GM12891 (cell line): ENCODE data around the gene SULT4A1. TPM values are rescaled to one million over a fixed set of nuclear protein-coding genes. Genes with fewer than 3 reads are reported as not detected.
"Not testable (repeated sequence)": the region's sequence is repeated elsewhere in the genome, so short reads cannot be mapped to it uniquely, and the experiment has no call there.

Experiments used
- DNase-seq: peaks from one replicate; pipeline ENCODE4 v3.0.0; 2011; ENCODE audit warnings: low spot score; ENCODE audit not compliant: insufficient read length
- FAIRE-seq: peaks from 2 replicates; lab custom pipeline; 2011; peaks lifted over from hg19 to GRCh38; lab: Jason Lieb, UNC
- PAX5 ChIP-seq: IDR thresholded peaks from 2 replicates; pipeline ENCODE4 v1.6.1; 2011; ENCODE audit warnings: low read length, moderate library complexity, mild to moderate bottlenecking; ENCODE audit not compliant: insufficient read depth, severe bottlenecking
- POLR2A ChIP-seq: IDR thresholded peaks from 2 replicates; pipeline ENCODE4 v1.6.1; 2011; ENCODE audit warnings: low read depth, low read length, control low read depth
- POLR2AphosphoS5 ChIP-seq: IDR thresholded peaks from 2 replicates; pipeline ENCODE4 v1.6.1; 2011; ENCODE audit warnings: low read depth, low read length, control low read depth
- POU2F2 ChIP-seq: IDR thresholded peaks from 2 replicates; pipeline ENCODE4 v1.6.1; 2011; ENCODE audit warnings: low read depth, mild to moderate bottlenecking, control low read depth, low read length, moderate library complexity
- SPI1 ChIP-seq: IDR thresholded peaks from 2 replicates; pipeline ENCODE4 v1.6.1; 2011; ENCODE audit warnings: low read depth, low read length, control low read depth
- TAF1 ChIP-seq: IDR thresholded peaks from 2 replicates; pipeline ENCODE4 v1.6.1; 2011; ENCODE audit warnings: low read depth, low read length, control low read depth
- polyA plus RNA-seq: library from polyadenylated mRNA; unstranded; fragments of >200 nt; gene quantifications from one replicate; pipeline ENCODE4 v1.2.1, GENCODE V29; 2012; ENCODE audit warnings: low read depth, missing spikeins, inconsistent platforms; ENCODE audit not compliant: missing spikeins

The SULT4A1 gene, protein sequence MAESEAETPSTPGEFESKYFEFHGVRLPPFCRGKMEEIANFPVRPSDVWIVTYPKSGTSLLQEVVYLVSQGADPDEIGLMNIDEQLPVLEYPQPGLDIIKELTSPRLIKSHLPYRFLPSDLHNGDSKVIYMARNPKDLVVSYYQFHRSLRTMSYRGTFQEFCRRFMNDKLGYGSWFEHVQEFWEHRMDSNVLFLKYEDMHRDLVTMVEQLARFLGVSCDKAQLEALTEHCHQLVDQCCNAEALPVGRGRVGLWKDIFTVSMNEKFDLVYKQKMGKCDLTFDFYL
- 0.12 TPM for polyA plus RNA-seq

GRCh38 chr22:43862074-43862881 lies at the start of gene SULT4A1:
TSS of gene SULT4A1 (minus strand) at chr22:43862513. CDS start at chr22:43862382, 131 bp downstream.
- DNase-seq (no peak), FAIRE-seq (no peak)
- TF ChIP-seq POLR2AphosphoS5 (no peak), PAX5 (no peak), TAF1 (no peak), POU2F2 (no peak), SPI1 (no peak), POLR2A (no peak)

GRCh38 chr22:43911351-43911750 lies 49.0 kb upstream of the SULT4A1 start:
- TF ChIP-seq POLR2A (no peak), PAX5 (no peak), SPI1 (no peak), POLR2AphosphoS5 (no peak), TAF1 (no peak), POU2F2 (no peak)
- FAIRE-seq (no peak), DNase-seq (no peak)

DNA sequence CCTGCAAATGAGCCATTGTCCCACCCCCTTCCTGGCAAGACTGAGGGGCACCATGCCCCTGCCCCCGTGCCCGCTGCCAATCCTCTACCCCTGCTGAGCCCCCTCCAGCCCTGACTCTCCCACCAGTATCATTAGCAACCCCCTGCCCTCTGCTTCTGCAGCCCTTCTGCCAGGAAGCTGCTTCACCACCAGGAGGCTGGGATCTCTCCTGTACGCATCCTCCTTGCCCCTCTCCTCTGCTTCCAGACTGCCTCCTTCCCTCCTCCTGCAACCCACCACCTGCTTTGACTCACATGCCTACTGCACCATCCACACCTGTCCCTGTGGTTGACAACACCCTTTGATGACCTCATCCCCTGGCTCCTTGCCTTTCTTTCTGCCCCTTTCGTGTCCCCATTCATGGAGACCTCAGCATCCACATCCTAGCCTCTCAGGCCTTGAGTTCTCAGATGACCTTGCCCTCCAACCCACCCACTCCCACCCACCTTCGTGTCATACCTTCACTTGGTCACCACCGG lies 47.9 kb upstream of the SULT4A1 start:
- no peak for DNase-seq
- FAIRE-seq = no peak
- TF ChIP-seq POU2F2 (no peak), POLR2A (no peak), TAF1 (no peak), POLR2AphosphoS5 (no peak), SPI1 (no peak), PAX5 (no peak)

- DNase-seq (no peak), FAIRE-seq (no peak)
- TF ChIP-seq POU2F2 = no peak
- TF ChIP-seq PAX5 = no peak
These were observed 47.4 kb upstream of the SULT4A1 start for GRCh38 chr22:43909708-43910107.

DNA sequence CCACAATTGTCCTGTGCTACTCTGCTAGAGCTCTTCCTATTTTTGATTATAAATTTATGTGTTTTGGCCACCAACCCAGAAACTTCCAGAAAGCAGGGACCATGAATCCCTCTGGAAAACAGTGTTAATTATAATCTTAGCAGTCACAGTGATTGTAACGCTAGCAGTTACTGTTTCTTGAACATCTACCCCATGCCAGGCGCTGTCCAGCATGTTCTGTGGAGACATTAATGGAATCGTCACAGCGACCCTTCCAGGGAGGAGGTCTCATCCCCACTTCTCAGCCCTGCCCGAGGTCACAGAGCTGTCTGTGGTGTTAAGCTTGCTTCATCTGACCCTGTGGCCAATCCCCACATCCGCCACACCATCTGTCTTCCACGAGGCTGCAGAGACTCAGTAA lies 43.4 kb upstream of the SULT4A1 start:
- no peak for TF ChIP-seq POLR2AphosphoS5
- no peak for TF ChIP-seq SPI1
- TF ChIP-seq POU2F2 = no peak
- TF ChIP-seq PAX5 = no peak
- TF ChIP-seq TAF1 = no peak
- TF ChIP-seq POLR2A = no peak
- FAIRE-seq (no peak), DNase-seq (no peak)

- FAIRE-seq, DNase-seq: not testable (repeated sequence)
These were observed 42.1 kb upstream of the SULT4A1 start for GRCh38 chr22:43904412-43904811.

GRCh38 chr22:43903033-43903432 lies 40.7 kb upstream of the SULT4A1 start:
- DNase-seq, FAIRE-seq: not testable (repeated sequence)

DNA sequence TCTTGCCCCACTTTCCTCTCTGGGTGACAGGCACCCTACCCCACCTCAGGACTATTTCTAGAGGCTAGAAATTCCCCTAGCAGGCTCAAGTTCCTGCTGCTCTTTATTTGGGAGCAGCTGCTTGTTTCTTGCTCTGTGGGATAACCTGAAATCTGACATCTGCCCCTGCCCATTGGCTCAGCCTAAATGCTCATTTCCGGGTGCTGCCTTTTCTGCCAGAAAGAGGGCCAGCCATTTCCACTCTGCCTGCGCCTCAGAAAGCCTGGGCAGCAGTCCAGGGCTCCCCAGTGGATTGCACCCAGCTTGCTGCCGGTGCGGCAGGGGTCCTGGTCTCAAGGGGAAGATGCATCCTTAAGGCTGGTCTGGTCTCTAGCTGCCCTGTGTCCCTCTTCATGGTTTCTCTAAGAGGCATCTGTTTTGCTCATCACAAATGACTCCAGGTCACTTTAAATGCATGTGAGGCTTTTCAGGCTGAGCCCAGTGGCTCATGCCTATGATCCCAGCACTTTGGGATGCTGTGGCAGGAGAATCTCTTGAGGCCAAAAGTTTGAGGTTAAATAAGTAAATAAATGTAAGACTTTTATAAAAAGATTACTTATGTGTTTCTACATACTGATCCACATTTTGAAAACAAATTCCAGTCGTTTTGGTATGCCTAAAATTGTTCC lies 39.8 kb upstream of the SULT4A1 start:
- FAIRE-seq (no peak), DNase-seq (no peak)
- TF ChIP-seq PAX5 = no peak
- no peak for TF ChIP-seq POLR2AphosphoS5
- no peak for TF ChIP-seq TAF1
- TF ChIP-seq POU2F2 = no peak
- no peak for TF ChIP-seq POLR2A
- no peak for TF ChIP-seq SPI1

DNA sequence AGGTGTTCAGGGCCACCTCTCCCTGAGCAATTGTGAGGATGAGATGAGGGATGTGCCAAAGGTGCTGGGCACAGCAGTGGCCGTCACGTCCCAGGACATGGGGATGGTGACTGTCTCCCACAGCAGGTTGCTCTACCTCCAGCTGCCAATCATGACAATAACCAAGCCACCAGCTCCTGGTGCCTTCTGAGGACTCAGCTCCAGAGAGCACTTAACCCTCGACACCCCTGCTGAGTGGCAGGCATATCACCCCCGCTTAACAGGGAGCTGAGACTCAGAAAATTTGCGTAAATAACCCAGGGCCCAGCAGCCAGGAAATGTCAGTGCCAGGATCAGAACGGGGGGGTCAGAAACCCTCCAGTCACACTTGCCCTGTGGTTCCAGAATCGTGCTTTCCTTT lies 37.9 kb upstream of the SULT4A1 start:
- no peak for FAIRE-seq
- DNase-seq = no peak
- TF ChIP-seq SPI1 (no peak), POLR2A (no peak), POU2F2 (no peak), POLR2AphosphoS5 (no peak)

- TF ChIP-seq POU2F2 (no peak), PAX5 (no peak), SPI1 (no peak), POLR2A (no peak), POLR2AphosphoS5 (no peak), TAF1 (no peak)
- FAIRE-seq (no peak), DNase-seq (no peak)
These were observed 35.5 kb upstream of the SULT4A1 start for GRCh38 chr22:43897751-43898261.
